HCT116 (cell line): ENCODE data around the gene SLC44A2. TPM values are rescaled to one million over a fixed set of nuclear protein-coding genes. Genes with fewer than 3 reads are reported as not detected.

ENCODE experiments used
- ATAC-seq: fragments of 200-7000 bp; cut with Tn5 transposase; 2 replicates; pipeline ENCODE4 v1.9.1; 2020; ENCODE audit warnings: mild to moderate bottlenecking, moderate library complexity
- BruUV-seq: library from RNA; stranded (reverse); fragments of 400-500 nt; replicated peaks from 2 replicates; lab custom pipeline; 2021; lab: Mats Ljungman, UMichigan
- CTCF ChIA-PET: fragments of 300-600 bp; sonication (Branson Sonifier 250); formaldehyde crosslinking; loops from one replicate; lab custom pipeline; 2021; ENCODE audit warnings: antibody characterized with exemption; lab: Charles Lee
- POLR2A ChIA-PET: fragments of 300-600, 350-600 bp; sonication (Branson Sonifier 250); formaldehyde crosslinking; loops from one replicate; lab custom pipeline; 2021; ENCODE audit warnings: antibody characterized with exemption; lab: Charles Lee
- RAD21 ChIA-PET, 2 experiments: fragments of 300-600 bp; sonication (Branson Sonifier 250); formaldehyde crosslinking; loops; one replicate each; lab custom pipeline; 2023; ENCODE audit warnings: low total read pairs in 2 of 2; ENCODE audit not compliant: uncharacterized antibody in 2 of 2, unreplicated experiment in 2 of 2, low non-redundant PET in 1 of 2; lab: Charles Lee
- DNase-seq: peaks from one replicate; pipeline ENCODE4 v3.0.0-alpha.2; 2010; ENCODE audit warnings: low read depth, low spot score
- H2AFZ ChIP-seq: fragments of 200-600 bp; shearing (Covaris generic), sonication (generic); 2 replicates; pipeline ENCODE4 v1.6.1; 2017; ENCODE audit warnings: low read depth, mixed run types, mixed read lengths, antibody characterized with exemption, low read length; ENCODE audit not compliant: poor library complexity, severe bottlenecking
- H3K27ac ChIP-seq: 2 replicates; pipeline ENCODE4 v1.5.1; 2012; ENCODE audit warnings: low read depth, low read length
- H3K27me3 ChIP-seq: fragments of 200-600 bp; sonication (generic); 2 replicates; pipeline ENCODE4 v1.6.1; 2016; ENCODE audit warnings: mixed run types, low read length, mixed read lengths; ENCODE audit not compliant: insufficient read depth
- H3K36me3 ChIP-seq, 2 experiments: fragments of 200-500 bp in 1 of 2; fragments of 200-600 bp in 1 of 2; sonication (Bioruptor generic) in 1 of 2; sonication (generic) in 1 of 2; 2 replicates each; pipeline versions ENCODE4 v1.5.1 to v1.6.1; 2014 to 2016; ENCODE audit warnings: low read length in 2 of 2, inconsistent platforms in 1 of 2, mixed read lengths in 1 of 2, mixed run types in 1 of 2; ENCODE audit not compliant: insufficient read depth in 2 of 2, control insufficient read depth in 1 of 2
- H3K4me1 ChIP-seq, 2 experiments: fragments of 200-600 bp in 1 of 2; sonication (generic) in 1 of 2; 2 replicates each; pipeline versions ENCODE4 v1.5.1 to v1.6.1; 2012 to 2017; ENCODE audit warnings: low read length in 2 of 2, inconsistent platforms in 1 of 2, mild to moderate bottlenecking in 1 of 2, mixed read lengths in 1 of 2, mixed run types in 1 of 2, moderate library complexity in 1 of 2; ENCODE audit not compliant: insufficient read depth in 2 of 2, control insufficient read depth in 1 of 2
- H3K4me2 ChIP-seq: fragments of 200-600 bp; sonication (generic); 2 replicates; pipeline ENCODE4 v1.6.1; 2017; ENCODE audit warnings: mixed run types, low read length, mixed read lengths
- H3K4me3 ChIP-seq, 2 experiments: fragments of 200-600 bp in 1 of 2; sonication (generic) in 1 of 2; replicated peaks in 1 of 2; 2 replicates each; pipeline ENCODE4 v1.5.1; 2011 to 2016; ENCODE audit warnings: low read length in 2 of 2, control low read depth in 1 of 2, low read depth in 1 of 2, mild to moderate bottlenecking in 1 of 2, mixed read lengths in 1 of 2, mixed run types in 1 of 2
- H3K79me2 ChIP-seq: fragments of 200-600 bp; sonication (generic); 2 replicates; pipeline ENCODE4 v1.6.1; 2017; ENCODE audit warnings: mild to moderate bottlenecking, mixed run types, low read length, moderate library complexity, mixed read lengths; ENCODE audit not compliant: insufficient read depth
- H3K9ac ChIP-seq: fragments of 200-600 bp; sonication (generic); 2 replicates; pipeline ENCODE4 v1.6.1; 2016; ENCODE audit warnings: low read length, mixed read lengths
- H3K9me2 ChIP-seq: fragments of 200-600 bp; sonication (generic), shearing (Covaris generic); 2 replicates; pipeline ENCODE4 v1.6.1; 2017; ENCODE audit warnings: mixed run types, mild to moderate bottlenecking, moderate library complexity; ENCODE audit not compliant: insufficient read depth
- H3K9me3 ChIP-seq, 2 experiments: fragments of 200-500 bp in 1 of 2; fragments of 200-600 bp in 1 of 2; sonication (Bioruptor generic) in 1 of 2; sonication (generic) in 1 of 2; 2 replicates each; pipeline ENCODE4 v1.6.1; 2014 to 2017; ENCODE audit warnings: low read length in 2 of 2, mixed read lengths in 2 of 2, inconsistent platforms in 1 of 2, low read depth in 1 of 2, mild to moderate bottlenecking in 1 of 2, mixed run types in 1 of 2, moderate library complexity in 1 of 2; ENCODE audit not compliant: control insufficient read depth in 1 of 2, insufficient read depth in 1 of 2
- H4K20me1 ChIP-seq: fragments of 200-600 bp; sonication (generic), shearing (Covaris generic); 2 replicates; pipeline ENCODE4 v1.6.1; 2017; ENCODE audit warnings: mixed run types, mild to moderate bottlenecking, moderate library complexity; ENCODE audit not compliant: insufficient read depth
- ATF3 ChIP-seq: IDR thresholded peaks from 2 replicates; pipeline ENCODE4 v1.6.1; 2012
- CBX3 ChIP-seq: IDR thresholded peaks from 2 replicates; pipeline ENCODE4 v1.6.1; 2012; ENCODE audit warnings: low read depth
- CEBPB ChIP-seq: IDR thresholded peaks from 2 replicates; pipeline ENCODE4 v1.6.1; 2012; ENCODE audit warnings: low read depth
- CTCF ChIP-seq, 3 experiments: fragments of 200-600 bp in 1 of 3; sonication (generic) in 1 of 3; IDR thresholded peaks in 2 of 3; conservative IDR thresholded peaks in 1 of 3; 2 replicates each; pipeline ENCODE4 v1.5.1; 2012 to 2017; ENCODE audit warnings: low read depth in 2 of 3, low read length in 2 of 3, antibody characterized with exemption in 1 of 3, borderline replicate concordance in 1 of 3, control low read depth in 1 of 3, mild to moderate bottlenecking in 1 of 3, mixed read lengths in 1 of 3, mixed run types in 1 of 3, moderate library complexity in 1 of 3; ENCODE audit not compliant: insufficient read depth in 1 of 3
- ELF1 ChIP-seq: IDR thresholded peaks from 2 replicates; pipeline ENCODE4 v1.6.1; 2012; ENCODE audit warnings: low read depth, borderline replicate concordance
- EZH2 ChIP-seq: fragments of 200-600 bp; sonication (generic); IDR thresholded peaks from 2 replicates; pipeline ENCODE4 v1.6.1; 2017; ENCODE audit warnings: antibody characterized with exemption, mixed run types
- EZH2phosphoT487 ChIP-seq: fragments of 200-600 bp; IDR thresholded peaks from 2 replicates; pipeline ENCODE4 v1.6.1; 2018; ENCODE audit warnings: antibody characterized with exemption, borderline replicate concordance
- FOSL1 ChIP-seq: IDR thresholded peaks from 2 replicates; pipeline ENCODE4 v1.6.1; 2012; ENCODE audit warnings: low read depth
- JUND ChIP-seq: IDR thresholded peaks from 2 replicates; pipeline ENCODE4 v1.6.1; 2012
- MAX ChIP-seq: IDR thresholded peaks from 2 replicates; pipeline ENCODE4 v1.6.1; 2012
- POLR2A ChIP-seq: IDR thresholded peaks from 2 replicates; pipeline ENCODE4 v1.7.0; 2011; ENCODE audit warnings: borderline replicate concordance; ENCODE audit not compliant: insufficient read depth, insufficient read length; ENCODE audit errors: extremely low read depth
- RAD21 ChIP-seq: IDR thresholded peaks from 2 replicates; pipeline ENCODE4 v1.6.1; 2012; ENCODE audit warnings: low read depth, mild to moderate bottlenecking
- REST ChIP-seq: IDR thresholded peaks from 2 replicates; pipeline ENCODE4 v1.6.1; 2012; ENCODE audit warnings: low read depth
- SIN3A ChIP-seq: IDR thresholded peaks from 2 replicates; pipeline ENCODE4 v1.6.1; 2012; ENCODE audit warnings: low read depth
- SP1 ChIP-seq: IDR thresholded peaks from 2 replicates; pipeline ENCODE4 v1.6.1; 2012; ENCODE audit warnings: low read depth
- SRF ChIP-seq: IDR thresholded peaks from 2 replicates; pipeline ENCODE4 v1.6.1; 2012; ENCODE audit warnings: low read depth
- TCF7L2 ChIP-seq: IDR thresholded peaks from 2 replicates; pipeline ENCODE4 v1.7.0; 2011; ENCODE audit warnings: borderline replicate concordance, inconsistent platforms; ENCODE audit not compliant: insufficient read depth, insufficient read length; ENCODE audit errors: extremely low read depth
- YY1 ChIP-seq: IDR thresholded peaks from 2 replicates; pipeline ENCODE4 v1.6.1; 2011; ENCODE audit warnings: low read length, low read depth, moderate library complexity, mild to moderate bottlenecking; ENCODE audit not compliant: insufficient replicate concordance; ENCODE audit errors: extremely low read depth
- ZBTB33 ChIP-seq: IDR thresholded peaks from 2 replicates; pipeline ENCODE4 v1.6.1; 2011; ENCODE audit warnings: mild to moderate bottlenecking, low read length, moderate library complexity; ENCODE audit not compliant: insufficient replicate concordance; ENCODE audit errors: extremely low read depth
- ZNF274 ChIP-seq: fragments of 200-500 bp; sonication (Bioruptor generic); IDR thresholded peaks from 2 replicates; pipeline ENCODE4 v1.6.1; 2014; ENCODE audit warnings: mild to moderate bottlenecking, low read depth, low read length, inconsistent platforms
- intact Hi-C: fragments of 100-400 bp; cut with micrococcal nuclease; formaldehyde crosslinking; loops from 2 replicates; pipeline ENCODE4 v1.10.0; 2022
- total RNA-seq: library from RNA; stranded (reverse); gene quantifications from one replicate; pipeline ENCODE4 v1.2.1, GENCODE V29; 2021; ENCODE audit not compliant: unreplicated experiment

Gene SLC44A2
- total RNA-seq, 1 experiment from 2014 or later = 90.9 TPM

GRCh38 chr19:10687518-10688288, 62.4 kb downstream of the SLC44A2 start:
- no peak overlapping the region for H3K4me2 ChIP-seq
- peaks cover 73 to 80% of the 10 kb centered on the region in 2 experiments for H3K36me3 ChIP-seq
- H3K9me2 ChIP-seq = no peaks in the 10 kb centered on the region
- H3K27me3 ChIP-seq = no peaks in the 10 kb centered on the region
- H3K9ac ChIP-seq = no peak overlapping the region
- peaks cover 13% of the 10 kb centered on the region; the same call in 1 of the 2 replicates for H4K20me1 ChIP-seq
- POLR2A ChIA-PET = no interaction called here
- no peak overlapping the region for H2AFZ ChIP-seq
- H3K4me3 ChIP-seq = no peak overlapping the region
- H3K27ac ChIP-seq = no peak overlapping the region; the same call in 1 of the 2 replicates
- RAD21 ChIA-PET = no interaction called here
- CTCF ChIA-PET = no interaction called here
- peaks cover 67% of the 10 kb centered on the region for H3K79me2 ChIP-seq
- DNase-seq (no peak), ATAC-seq (no peak)
- no peaks in the 10 kb centered on the region for H3K4me1 ChIP-seq
- intact Hi-C loops = no loop called here
- H3K9me3 ChIP-seq = no peaks in the 10 kb centered on the region
- no TSS peak for BruUV-seq
- TF ChIP-seq MAX (no peak), ELF1 (no peak), ZBTB33 (no peak), TCF7L2 (no peak), CBX3 (no peak), JUND (no peak), SRF (no peak), ZNF274 (no peak), CTCF (IDR thresholded peaks at IDR 0.05 in 2 of 3, conservative IDR thresholded peaks at IDR 0.05 in 1 of 3; ENCODE audit: borderline replicate concordance in 1 of 3, insufficient read depth in 1 of 3, low read depth in 2 of 3, low read length in 2 of 3) (no peak), POLR2A (no peak), EZH2phosphoT487 (no peak), EZH2 (no peak), SIN3A (no peak), REST (no peak), FOSL1 (no peak), RAD21 (no peak), YY1 (no peak), SP1 (no peak), CEBPB (no peak), ATF3 (no peak)
